Kidney glomerular epithelial cell (primary cell): Measurements from ENCODE around the gene SPA17.

Source experiments
- DNase-seq: peaks from one replicate; lab custom pipeline; 2025; lab: John Stamatoyannopoulos, UW

The SPA17 gene

DNA sequence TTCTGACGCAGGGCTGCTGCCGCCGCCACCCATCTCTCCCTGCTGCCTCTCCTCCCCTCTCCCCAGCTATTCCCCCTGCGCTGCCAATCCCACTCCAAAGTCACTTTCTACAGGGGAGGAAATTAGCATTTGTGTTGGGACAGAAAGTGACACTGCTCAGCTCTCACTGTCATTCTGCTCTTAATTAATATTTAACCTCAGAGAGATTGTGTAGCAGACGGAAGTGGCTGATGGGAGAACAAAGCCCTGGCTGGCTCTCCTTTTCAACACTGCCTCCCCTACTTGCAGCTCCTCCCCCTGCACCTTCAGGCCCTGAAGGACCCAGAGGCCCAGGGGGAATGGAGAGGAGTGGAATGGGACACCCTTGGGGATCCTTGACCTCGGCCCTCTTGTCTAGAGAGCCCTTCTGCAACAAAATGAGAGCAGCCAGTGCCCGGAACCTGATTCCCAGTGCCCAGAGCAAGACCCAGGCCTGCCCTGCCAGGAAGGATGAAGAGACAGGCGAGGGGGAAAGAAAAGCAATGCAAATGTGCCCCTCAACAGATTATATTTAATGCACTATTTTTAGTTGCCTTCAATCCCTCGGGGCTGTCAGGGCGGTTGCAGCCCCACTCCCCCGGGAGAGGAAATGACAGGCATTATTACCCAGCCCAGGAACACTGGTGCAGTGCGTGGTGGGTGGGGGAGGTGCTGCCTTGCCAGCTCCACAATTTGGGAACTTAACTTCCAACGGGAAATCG, 51.4 kb downstream of the SPA17 start:
- no peak for DNase-seq

DNA sequence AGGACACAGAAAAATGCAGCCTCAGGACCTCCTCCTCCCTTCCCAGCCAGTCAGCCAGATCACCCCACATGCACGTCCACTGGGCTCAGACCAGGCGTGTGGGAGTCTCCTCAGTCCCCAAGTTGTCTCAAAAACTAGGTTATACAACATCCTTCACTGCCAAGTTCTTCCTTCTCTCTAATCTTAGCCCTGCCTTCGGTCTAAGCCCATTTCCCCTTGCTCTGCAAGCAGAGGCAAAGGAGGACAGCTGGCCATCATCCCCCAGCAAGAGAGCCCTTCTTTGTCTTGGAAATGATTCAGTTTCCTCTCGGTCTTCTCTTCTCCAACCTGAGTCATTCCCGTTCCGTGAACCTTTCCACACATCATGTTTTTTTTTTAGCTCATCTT, 52.0 kb downstream of the SPA17 start:
- peak; percentile 34 for DNase-seq

DNA sequence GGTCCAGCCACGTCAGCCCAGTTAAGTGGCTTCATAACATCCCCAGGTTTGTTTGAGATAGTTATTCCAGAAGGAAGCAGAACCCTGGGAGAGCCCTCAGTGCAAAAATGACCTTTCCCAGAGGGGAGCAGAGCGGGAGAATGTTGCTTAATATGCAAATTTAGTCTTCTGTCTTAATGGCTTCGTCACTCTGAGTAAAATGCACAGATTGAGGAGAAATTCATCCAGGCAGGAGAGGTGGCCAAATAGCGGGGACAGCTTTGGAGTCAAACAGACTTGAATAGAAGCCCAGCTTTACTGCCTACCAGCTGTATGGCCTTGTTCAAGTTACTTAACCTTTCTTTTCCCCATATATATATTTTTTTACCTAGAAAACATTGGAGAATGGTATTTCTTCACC, 53.8 kb downstream of the SPA17 start:
- no peak for DNase-seq

DNA sequence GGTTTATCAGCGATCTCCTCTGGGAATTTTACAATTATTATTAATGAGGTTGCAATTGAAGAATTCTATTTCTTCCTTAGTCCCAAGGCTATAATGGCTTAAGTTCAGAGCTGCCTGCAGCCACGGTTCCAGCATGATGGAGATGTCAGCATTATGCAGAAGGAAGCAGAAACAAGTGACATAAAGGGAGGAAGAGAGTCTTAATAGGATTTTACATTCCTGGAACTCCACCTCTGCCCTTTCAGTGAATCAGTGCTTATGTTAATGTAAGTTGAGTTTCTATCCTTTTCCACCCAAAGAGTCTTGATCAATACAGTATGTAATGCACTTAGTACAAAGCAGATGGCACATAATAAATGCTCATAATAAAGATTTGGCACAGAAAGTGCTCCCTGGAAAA, 54.4 kb downstream of the SPA17 start:
- DNase-seq = no peak

DNA sequence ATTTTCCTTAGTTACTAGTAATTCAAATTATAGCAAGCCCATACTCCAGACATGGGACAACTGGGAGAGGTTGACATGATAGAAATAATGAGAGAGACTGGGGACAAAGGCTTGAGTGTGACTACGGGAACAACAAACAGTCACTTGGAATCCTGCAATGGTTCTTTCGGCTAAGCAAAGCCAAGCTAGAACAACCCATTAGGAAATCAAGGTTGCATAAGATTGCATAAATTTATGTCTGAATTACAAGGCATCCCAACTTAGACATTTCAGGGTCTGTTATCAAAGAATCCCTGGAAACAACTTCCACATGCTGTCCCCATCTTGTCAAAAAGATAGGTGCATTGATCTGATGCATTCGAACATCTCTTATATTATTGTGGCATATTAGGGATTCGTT, 55.9 kb downstream of the SPA17 start:
- no peak for DNase-seq

DNA sequence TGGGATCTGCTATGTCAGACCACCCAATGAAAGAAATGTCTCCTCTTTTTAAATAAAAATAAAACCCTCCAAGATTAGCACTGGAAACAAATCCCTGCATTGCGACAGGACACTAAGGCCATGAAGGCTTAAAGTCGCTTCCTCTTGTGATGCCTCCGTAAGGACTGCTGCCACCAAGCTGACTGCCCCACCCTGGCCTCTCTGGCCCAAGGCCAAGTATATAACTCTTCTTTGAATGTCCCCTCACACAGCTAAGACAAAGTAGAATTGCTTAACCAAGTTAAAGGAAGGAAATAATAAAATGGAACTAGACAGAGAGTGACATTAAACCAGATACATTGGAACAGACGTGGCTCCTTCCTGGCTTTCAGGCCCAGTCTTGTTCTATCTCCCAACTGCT, 58.5 kb downstream of the SPA17 start:
- no peak for DNase-seq

DNA sequence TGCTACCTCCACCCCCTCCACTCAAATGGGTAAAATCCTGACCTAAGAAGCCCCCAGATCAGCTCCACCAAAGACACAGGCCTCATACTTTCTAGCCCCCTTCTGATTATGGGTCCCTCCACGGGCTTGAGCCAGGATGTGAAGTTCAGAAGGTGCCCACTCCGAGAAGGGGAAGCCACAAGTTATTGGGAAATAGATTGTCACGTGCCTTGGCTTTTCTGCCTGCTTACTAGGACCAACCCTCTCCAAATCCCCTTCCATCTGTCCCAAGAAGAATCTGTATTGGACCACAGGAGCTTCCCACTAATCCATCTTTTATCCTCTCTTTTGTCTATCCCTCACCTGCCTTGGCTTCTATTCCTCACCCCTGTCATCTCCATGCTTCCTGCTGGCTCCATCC, 63.0 kb downstream of the SPA17 start:
- no peak for DNase-seq

DNA sequence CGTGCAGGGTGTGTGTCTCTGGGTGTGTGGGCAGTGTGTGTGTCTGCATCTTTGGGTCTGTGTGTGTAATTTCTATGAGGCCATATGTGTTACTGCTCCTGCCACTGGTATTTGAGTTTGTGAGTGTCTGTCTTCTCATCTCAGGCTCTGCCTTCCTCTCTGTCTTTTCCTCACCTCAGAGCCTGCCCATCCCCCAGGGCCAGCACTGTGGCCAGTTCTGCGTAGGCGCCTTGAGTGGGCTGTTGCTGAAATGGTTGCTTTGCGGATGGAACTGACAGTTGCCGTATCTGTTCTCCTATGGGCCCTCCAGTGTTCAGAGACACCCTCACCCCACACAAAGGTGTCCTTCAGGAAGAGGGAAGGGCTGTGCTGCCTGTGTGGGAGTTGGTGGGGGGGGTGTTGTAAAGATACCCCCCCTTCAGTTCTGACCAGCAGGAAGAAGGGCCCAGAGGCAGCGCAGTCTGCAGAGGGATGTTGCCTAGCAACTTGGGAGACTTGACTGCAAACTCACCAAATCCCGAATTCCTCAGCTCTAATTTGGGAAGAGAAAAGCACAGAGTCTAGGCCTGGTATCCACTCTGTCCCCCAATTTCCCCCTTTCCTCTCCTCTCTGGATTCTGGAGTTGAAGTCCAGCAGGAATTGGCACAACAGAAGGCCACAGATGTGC, 64.1 kb downstream of the SPA17 start:
- DNase-seq = no peak

DNA sequence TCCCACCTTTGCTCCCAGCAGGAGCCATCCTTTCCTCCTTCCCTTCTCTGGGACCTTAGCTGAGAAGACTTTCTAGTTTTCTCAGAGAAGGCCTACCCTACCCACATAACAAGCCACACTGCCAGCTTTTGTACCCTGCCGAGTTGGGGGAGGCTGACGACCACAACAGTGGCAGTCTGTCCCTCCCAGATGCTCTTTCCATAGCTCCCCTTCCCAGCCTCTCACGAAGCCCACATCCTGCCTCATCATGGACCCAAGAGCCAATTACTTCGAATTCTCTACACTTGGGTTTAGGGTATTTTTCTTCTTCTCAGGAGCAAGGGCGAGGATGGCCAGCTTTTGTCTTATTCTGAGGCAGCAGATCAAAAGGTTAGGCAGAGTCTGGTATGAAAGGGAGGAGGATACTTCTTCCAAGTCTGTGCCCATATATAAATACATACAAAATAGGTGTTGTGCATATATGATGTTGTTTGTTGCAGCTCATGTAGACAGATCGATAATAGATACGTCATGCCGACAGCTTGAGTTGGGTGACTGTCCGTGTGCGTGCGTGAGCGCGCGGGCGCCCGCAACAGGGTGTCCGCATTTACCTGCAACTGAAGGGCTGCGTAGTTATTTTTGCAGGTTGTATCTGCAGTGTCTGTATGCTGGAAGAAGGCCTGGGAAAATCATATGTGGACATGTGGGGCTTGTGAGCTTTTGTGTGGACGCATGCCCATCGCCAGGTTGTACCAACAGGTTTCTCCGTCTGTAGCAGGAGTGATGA, 65.2 kb downstream of the SPA17 start:
- no peak for DNase-seq

DNA sequence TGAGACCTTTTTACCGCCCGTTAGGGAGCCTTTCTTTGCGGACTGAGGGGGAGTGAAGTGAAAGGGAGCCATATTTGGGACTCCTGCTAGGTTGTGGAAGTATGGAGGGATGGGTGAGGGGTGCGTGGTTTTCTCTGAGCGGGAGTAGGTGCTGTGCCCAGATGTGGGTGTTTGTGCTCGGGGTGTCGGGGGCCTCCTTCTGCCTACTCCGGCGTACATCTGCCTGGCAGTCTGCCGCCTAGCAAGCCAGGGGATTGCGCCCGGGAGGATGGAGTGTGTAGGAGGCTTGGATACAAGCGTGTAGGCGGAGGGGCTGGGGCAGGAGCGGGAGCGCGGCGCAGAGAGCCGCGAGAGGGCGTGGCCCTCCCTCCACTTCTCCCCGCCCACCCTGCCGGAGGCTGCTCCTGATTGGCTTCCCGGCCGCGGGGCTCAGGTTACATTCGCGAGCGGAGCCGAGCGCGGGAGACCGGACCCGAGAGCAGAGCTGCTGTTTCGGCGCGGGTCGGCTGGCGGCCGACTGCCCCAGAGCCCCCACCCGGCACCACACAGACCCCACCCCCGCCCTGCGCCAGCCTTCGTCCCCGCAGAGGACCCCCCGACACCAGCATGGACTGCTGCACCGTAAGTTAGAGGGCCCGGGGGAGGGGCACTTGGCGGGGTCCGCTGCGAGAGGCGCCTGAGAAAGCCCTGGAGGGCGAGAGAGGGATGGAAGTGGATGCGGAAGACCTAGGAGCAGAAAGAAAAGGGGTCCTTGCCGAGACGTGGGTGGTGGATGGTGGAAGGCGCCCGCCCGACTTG, 66.0 kb downstream of the SPA17 start, which contains the start of gene NRGN:
TSS of gene NRGN (plus strand) at position 464 of the 798 bp plus-strand sequence. CDS start at position 607, 143 bp downstream.
- DNase-seq = peak; percentile 75

DNA sequence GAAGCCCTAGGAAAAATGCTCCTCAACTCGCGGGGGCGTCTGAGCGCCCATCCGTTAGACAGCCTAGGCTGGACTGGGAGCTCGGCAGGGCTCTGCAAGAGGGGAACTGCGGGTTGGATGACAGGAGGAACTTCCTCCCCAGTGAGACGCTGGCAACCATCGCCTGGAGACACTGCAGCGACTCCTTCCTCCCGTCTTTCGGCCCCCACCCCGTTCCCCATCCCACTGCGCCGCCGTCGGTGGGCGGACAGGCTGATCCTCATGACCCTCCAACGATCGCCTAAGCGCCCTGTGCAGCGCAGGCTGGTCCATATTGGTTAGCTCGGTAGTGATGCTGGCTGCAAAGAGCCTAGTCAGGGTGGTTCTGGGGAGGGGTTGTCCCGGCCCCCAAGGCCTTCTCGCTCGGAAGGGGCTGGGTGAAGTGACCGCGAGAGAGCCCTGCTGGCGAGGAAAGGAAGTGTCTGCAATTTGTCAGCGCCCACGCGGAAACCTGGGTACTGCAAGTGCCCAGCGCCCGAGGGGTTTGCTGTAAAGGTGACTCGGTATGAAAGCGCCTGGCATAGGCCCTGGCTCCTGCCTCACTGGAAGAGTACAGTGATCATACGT, 66.7 kb downstream of the SPA17 start:
- no peak for DNase-seq

DNA sequence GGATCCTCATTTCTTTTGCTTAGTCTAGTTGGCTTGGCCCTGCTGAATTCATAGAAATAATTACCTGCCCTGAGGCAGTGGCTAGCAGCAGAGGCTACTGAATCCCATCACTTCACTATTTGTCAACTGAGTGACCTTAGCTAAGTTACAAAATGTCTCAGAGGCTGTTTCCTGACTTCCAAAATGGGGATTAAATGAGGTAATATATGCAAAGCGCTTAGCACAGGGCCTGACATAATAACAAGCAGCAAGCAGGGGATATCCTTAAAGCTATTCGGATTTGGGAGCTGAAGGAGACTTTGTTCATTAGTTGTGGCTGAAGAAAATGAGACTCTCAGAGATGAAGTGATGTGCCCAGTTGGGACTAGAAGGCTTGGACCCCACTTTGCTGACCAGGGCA, 68.9 kb downstream of the SPA17 start:
- DNase-seq = no peak

DNA sequence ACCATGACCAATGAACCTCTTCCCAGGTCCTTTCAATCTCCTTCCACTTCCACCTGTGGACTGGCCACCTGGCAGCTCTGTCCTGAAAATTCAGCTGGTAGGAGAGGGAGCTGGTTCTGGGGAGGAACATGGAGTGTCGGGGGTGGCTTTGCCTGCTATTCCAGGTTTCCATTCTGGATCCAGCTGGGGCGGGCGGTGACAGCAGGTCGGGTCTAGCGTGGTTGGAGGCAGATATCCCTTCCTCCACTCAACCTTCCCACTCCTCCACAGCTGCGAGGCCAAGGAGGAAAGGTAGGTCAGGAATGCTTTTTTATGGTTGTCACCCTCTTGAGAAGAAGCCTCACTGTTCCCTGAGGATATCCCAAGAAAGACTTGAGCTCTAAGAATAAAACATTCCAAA, 69.3 kb downstream of the SPA17 start:
- DNase-seq = no peak

DNA sequence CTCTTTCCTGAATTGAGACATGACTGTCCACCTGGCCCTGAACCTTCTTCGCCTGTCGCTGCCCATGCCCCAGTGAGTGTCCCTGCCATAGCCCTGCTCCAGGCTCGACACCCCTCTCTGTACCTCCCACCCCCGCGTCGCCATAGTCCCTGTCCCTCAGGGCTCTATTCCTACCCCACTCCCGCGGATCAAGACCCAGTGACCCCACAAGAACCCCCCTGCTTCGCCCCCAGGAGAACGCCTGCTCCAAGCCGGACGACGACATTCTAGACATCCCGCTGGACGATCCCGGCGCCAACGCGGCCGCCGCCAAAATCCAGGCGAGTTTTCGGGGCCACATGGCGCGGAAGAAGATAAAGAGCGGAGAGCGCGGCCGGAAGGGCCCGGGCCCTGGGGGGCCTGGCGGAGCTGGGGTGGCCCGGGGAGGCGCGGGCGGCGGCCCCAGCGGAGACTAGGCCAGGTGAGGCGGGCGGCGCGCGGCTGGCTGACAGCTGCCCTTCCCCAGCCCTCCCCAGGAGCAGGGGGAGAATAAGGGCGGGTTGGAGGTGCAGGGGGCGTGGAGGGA, 71.6 kb downstream of the SPA17 start:
- DNase-seq = no peak

DNA sequence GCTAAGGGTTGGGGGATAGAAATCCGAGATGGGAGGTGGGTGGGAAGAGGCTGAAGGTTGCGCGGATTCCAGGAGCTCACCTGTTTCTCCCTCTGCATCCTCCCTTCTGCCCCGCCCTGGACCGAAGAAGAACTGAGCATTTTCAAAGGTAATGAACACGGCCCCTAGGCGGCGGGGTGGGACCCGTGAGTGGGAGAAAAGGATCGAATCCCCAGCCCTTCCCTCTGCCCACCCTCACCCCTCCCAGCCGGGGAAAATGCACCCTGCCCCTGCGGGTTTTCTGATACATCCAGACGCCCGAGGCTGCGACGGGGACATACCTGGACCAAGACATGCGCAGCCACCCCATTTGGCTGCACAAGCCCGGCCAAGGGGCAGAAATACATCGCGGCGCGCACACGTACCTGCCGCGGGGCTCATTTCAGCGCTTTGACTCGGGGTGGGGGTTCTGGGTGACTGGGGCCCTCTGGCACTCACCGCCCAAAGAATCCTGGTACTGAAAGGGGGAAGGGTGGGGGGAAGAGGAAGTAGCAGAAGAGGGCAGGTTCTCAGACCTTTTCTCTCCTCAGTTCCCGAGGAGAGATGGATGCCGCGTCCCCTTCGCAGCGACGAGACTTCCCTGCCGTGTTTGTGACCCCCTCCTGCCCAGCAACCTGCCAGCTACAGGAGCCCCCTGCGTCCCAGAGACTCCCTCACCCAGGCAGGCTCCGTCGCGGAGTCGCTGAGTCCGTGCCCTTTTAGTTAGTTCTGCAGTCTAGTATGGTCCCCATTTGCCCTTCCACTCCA, 72.3 kb downstream of the SPA17 start:
- DNase-seq = no peak

DNA sequence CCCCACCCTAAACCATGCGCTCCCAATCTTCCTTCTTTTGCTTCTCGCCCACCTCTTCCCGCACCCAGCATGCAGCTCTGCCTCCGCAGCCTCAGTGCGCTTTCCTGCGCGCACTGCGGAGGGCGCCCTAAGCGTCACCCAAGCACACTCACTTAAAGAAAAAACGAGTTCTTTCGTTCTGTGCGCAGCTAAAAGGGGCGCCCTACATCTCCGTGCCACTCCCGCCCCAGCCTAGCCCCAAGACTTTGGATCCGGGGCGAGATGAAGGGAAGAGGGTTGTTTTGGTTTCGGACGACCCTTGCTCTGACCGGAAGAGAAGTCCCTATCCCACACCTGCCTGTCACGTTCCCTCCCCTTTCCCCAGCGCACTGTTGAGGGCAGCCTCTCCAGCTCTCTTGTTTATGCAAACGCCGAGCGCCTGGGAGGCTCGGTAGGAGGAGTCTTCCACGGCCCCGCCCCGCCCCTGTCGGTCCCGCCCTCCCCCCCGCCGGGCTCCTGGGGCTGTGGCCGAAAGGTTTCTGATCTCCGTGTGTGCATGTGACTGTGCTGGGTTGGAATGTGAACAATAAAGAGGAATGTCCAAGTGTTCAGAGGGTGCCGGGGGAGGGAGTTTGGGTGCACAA, 73.0 kb downstream of the SPA17 start:
- DNase-seq = peak; percentile 79
